ENCODE results near the gene MYO16.

The MYO16 gene

GRCh38 chr13:108922108-108922507 lies 292.7 kb downstream of the MYO16 start:
- Histone ChIP-seq H3F3A (ENCODE audit: control insufficient read depth, insufficient read depth) (no peaks in the 10 kb centered on the region), H4K20me1 (ENCODE audit: control insufficient read depth, insufficient read depth, low read depth, low read length) (no peaks in the 10 kb centered on the region), H3K4me2 (ENCODE audit: low read length) (no peak overlapping the region), H3K79me2 (ENCODE audit: control insufficient read depth, low read length) (no peaks in the 10 kb centered on the region), H3K4me1 (ENCODE audit: control insufficient read depth, low read length) (no peaks in the 10 kb centered on the region), H3K27me3 (ENCODE audit: control insufficient read depth, low read length) (no peaks in the 10 kb centered on the region), H3K9me2 (replicated peaks; ENCODE audit: control insufficient read depth, low read length) (no peaks in the 10 kb centered on the region), H3K36me3 (ENCODE audit: control insufficient read depth, low read length) (no peaks in the 10 kb centered on the region), H3K9me3 (ENCODE audit: control insufficient read depth, insufficient read depth, low read length) (no peaks in the 10 kb centered on the region), H3K4me3 (ENCODE audit: low read length) (no peak overlapping the region), H3K27ac (ENCODE audit: low read depth, low read length) (no peak overlapping the region)
- no peak for TF ChIP-seq CTCF (IDR thresholded peaks at IDR 0.05; ENCODE audit: low read depth, low read length, poor library complexity, severe bottlenecking)

- Histone ChIP-seq H3K4me2 (ENCODE audit: low read length) (no peak overlapping the region), H3K27me3 (ENCODE audit: control insufficient read depth, low read length) (no peaks in the 10 kb centered on the region), H3K36me3 (ENCODE audit: control insufficient read depth, low read length) (no peaks in the 10 kb centered on the region), H3K27ac (ENCODE audit: low read depth, low read length) (no peak overlapping the region), H3K4me1 (ENCODE audit: control insufficient read depth, low read length) (no peaks in the 10 kb centered on the region), H4K20me1 (ENCODE audit: control insufficient read depth, insufficient read depth, low read depth, low read length) (no peaks in the 10 kb centered on the region), H3K4me3 (ENCODE audit: low read length) (no peak overlapping the region), H3K79me2 (ENCODE audit: control insufficient read depth, low read length) (no peaks in the 10 kb centered on the region), H3F3A (ENCODE audit: control insufficient read depth, insufficient read depth) (no peaks in the 10 kb centered on the region), H3K9me3 (ENCODE audit: control insufficient read depth, insufficient read depth, low read length) (no peaks in the 10 kb centered on the region), H3K9me2 (replicated peaks; ENCODE audit: control insufficient read depth, low read length) (no peaks in the 10 kb centered on the region)
- TF ChIP-seq CTCF (IDR thresholded peaks at IDR 0.05; ENCODE audit: low read depth, low read length, poor library complexity, severe bottlenecking) (no peak), EZH2phosphoT487 (IDR thresholded peaks at IDR 0.05; ENCODE audit: borderline replicate concordance, low read length) (no peak)
Measured at GRCh38 chr13:108923386-108924047, 294.1 kb downstream of the MYO16 start.

DNA sequence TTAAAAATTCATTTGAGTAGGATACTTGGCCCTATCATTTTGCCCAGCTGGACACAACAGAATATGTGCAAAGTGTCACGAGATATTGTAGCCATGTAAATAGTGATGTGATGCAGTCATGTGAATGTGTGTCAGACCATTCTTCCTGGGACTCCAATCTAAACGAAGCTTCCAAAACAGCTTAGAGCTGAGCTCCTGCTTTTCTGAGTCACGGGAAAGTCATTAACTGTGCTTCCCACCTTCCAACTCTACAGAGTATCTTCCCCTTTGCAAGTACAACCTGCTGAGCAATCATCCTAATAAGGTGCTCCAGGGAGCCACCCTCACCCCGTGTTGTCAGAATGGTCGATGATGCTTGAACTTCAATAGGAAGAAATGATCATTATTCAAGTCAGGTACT lies 294.7 kb downstream of the MYO16 start:
- no peaks in the 10 kb centered on the region for H3K4me1 ChIP-seq (ENCODE audit: control insufficient read depth, low read length)
- H3F3A ChIP-seq (ENCODE audit: control insufficient read depth, insufficient read depth) = no peaks in the 10 kb centered on the region
- H3K9me3 ChIP-seq (ENCODE audit: control insufficient read depth, insufficient read depth, low read length) = no peaks in the 10 kb centered on the region
- no peaks in the 10 kb centered on the region for H4K20me1 ChIP-seq (ENCODE audit: control insufficient read depth, insufficient read depth, low read depth, low read length)
- H3K79me2 ChIP-seq (ENCODE audit: control insufficient read depth, low read length) = no peaks in the 10 kb centered on the region
- H3K4me2 ChIP-seq (ENCODE audit: low read length) = no peak overlapping the region
- no peaks in the 10 kb centered on the region for H3K36me3 ChIP-seq (ENCODE audit: control insufficient read depth, low read length)
- H3K9me2 ChIP-seq (replicated peaks; ENCODE audit: control insufficient read depth, low read length) = no peaks in the 10 kb centered on the region
- H3K4me3 ChIP-seq (ENCODE audit: low read length) = no peak overlapping the region
- TF ChIP-seq EZH2phosphoT487 (IDR thresholded peaks at IDR 0.05; ENCODE audit: borderline replicate concordance, low read length) (no peak), CTCF (IDR thresholded peaks at IDR 0.05; ENCODE audit: low read depth, low read length, poor library complexity, severe bottlenecking) (no peak)
- no peaks in the 10 kb centered on the region for H3K27me3 ChIP-seq (ENCODE audit: control insufficient read depth, low read length)
- H3K27ac ChIP-seq (ENCODE audit: low read depth, low read length) = no peak overlapping the region
